SK-N-SH (cell line): ENCODE measurements around the gene SIGLEC9.

ENCODE experiments used
- CTCF ChIP-seq: fragments of 200-600 bp; sonication (generic); IDR thresholded peaks from 2 replicates; pipeline ENCODE4 v1.6.1; 2017; ENCODE audit warnings: antibody characterized with exemption, mild to moderate bottlenecking, moderate library complexity
- FOXM1 ChIP-seq: IDR thresholded peaks from 2 replicates; pipeline ENCODE4 v1.4.0; 2012; ENCODE audit warnings: low read depth, mild to moderate bottlenecking
- MAX ChIP-seq: IDR thresholded peaks from 2 replicates; pipeline ENCODE4 v1.4.0; 2012; ENCODE audit warnings: low read depth
- MXI1 ChIP-seq: IDR thresholded peaks from 2 replicates; pipeline ENCODE4 v1.6.1; 2012; ENCODE audit warnings: mild to moderate bottlenecking, low read depth, low read length, improper control_type of control experiment
- POLR2AphosphoS5 ChIP-seq: IDR thresholded peaks from 2 replicates; pipeline ENCODE4 v1.6.1; 2012; ENCODE audit warnings: low read depth, low read length
- RAD21 ChIP-seq: IDR thresholded peaks from 2 replicates; pipeline ENCODE4 v1.6.1; 2012; ENCODE audit warnings: mild to moderate bottlenecking, low read length
- RCOR1 ChIP-seq: fragments of 150-350 bp; IDR thresholded peaks from 2 replicates; pipeline ENCODE4 v1.6.1; 2017; ENCODE audit warnings: antibody characterized with exemption, low read length
- SMC3 ChIP-seq: IDR thresholded peaks from 2 replicates; pipeline ENCODE4 v1.6.1; 2012; ENCODE audit warnings: low read depth, low read length, improper control_type of control experiment
- YY1 ChIP-seq: IDR thresholded peaks from 2 replicates; pipeline ENCODE4 v1.4.0; 2012; ENCODE audit warnings: low read depth, mild to moderate bottlenecking
- TF ChIP-seq, protein P1 (sequence below): IDR thresholded peaks from 2 replicates; pipeline ENCODE4; 2012

GRCh38 chr19:51124216-51124615 is 490 bp upstream of the SIGLEC9 start:
- TF ChIP-seq CTCF (no peak), MXI1 (no peak), FOXM1 (no peak), YY1 (no peak), POLR2AphosphoS5 (no peak), MAX (no peak), RCOR1 (no peak), RAD21 (no peak), SMC3 (no peak)
- TF ChIP-seq, protein P1, sequence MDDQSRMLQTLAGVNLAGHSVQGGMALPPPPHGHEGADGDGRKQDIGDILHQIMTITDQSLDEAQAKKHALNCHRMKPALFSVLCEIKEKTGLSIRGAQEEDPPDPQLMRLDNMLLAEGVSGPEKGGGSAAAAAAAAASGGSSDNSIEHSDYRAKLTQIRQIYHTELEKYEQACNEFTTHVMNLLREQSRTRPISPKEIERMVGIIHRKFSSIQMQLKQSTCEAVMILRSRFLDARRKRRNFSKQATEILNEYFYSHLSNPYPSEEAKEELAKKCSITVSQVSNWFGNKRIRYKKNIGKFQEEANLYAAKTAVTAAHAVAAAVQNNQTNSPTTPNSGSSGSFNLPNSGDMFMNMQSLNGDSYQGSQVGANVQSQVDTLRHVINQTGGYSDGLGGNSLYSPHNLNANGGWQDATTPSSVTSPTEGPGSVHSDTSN = no peak
